Fibroblast of skin of right quadriceps (primary cell): Measurements from ENCODE around the gene DEK.
A peak's percentile ranks its signal among the peaks of the same experiment; 100 is the strongest.
"Not testable (repeated sequence)": the region's sequence is repeated elsewhere in the genome, so short reads cannot be mapped to it uniquely, and the experiment has no call there.

Experiments used
- DNase-seq: peaks from one replicate; pipeline ENCODE4 v3.0.0-alpha.2; 2013

DEK gene

DNA sequence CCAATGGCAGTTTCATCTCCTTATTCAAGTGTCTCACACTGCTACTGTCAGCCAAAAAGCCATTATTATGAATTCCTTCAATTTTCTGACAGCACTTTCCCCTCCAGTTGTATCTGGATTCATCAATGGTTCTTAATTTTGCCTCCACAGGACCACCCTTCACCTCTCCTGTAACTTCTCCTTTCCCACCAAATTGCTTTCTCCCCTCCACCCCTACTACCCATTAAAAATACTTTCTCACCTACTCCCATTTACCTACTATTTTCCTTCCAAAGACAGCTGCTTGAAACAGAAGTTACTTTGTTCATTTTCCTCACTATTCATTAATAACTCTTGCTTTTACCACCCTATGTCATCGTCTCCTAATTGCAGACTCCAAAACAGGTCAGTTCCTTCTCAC lies 29.8 kb downstream of the DEK start:
- no peak for DNase-seq

GRCh38 chr6:18233770-18234169 lies 30.6 kb downstream of the DEK start:
- not testable (repeated sequence) for DNase-seq

DNA sequence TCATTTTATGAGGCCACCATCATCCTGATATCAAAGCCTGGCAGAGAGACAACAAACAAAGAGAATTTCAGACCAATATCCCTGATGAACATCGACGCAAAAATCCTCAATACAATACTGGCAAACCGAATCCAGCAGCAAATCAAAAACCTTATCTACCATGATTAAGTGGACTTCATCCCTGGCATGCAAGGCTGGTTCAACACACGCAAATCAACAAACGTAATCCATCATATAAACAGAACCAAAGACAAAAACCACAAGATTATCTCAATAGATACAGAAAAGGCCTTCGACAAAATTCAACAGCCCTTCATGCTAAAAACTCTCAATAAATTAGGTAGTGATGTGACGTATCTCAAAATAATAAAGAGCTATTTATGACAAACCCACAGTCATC lies 32.5 kb downstream of the DEK start:
- DNase-seq: not testable (repeated sequence)

DNA sequence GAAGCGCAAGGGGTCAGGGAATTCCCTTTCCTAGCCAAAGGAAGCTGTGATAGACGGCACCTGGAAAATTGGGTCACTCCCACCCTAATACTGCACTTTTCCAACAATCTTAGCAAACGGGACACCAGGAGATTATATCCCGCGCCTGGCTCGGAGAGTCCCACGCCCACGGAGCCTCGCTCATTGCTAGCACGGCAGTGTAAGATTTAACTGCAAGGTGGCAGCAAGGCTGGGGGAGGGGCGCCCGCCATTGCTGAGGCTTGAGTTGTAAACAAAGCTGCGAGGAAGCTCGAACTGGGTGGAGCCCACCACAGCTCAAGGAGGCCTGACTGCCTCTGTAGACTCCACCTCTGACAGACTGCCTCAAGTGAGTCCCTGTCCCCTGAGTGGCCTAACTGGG lies 35.7 kb downstream of the DEK start:
- not testable (repeated sequence) for DNase-seq

DNA sequence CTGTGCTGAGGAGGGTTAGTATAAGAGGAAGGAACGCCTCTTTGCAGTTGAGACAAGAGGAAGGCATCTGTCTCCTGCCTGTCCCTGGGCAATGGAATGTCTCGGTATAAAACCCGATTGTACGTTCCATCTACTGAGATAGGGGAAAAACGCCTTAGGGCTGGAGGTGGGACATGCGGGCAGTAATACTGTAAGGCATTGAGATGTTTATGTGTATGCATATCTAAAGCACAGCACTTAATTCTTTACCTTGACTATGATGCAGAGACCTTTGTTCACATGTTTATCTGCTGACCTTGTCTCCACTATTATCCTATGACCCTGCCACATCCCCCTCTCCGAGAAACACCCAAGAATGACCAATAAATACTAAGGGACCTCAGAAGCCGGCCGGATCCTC lies 37.2 kb downstream of the DEK start:
- DNase-seq: not testable (repeated sequence)

GRCh38 chr6:18226451-18227105 lies 37.8 kb downstream of the DEK start:
- DNase-seq: peak; percentile 96

GRCh38 chr6:18221288-18221615 lies 43.1 kb downstream of the DEK start:
- no peak for DNase-seq

GRCh38 chr6:18219591-18219990 lies 44.7 kb downstream of the DEK start:
- no peak for DNase-seq

DNA sequence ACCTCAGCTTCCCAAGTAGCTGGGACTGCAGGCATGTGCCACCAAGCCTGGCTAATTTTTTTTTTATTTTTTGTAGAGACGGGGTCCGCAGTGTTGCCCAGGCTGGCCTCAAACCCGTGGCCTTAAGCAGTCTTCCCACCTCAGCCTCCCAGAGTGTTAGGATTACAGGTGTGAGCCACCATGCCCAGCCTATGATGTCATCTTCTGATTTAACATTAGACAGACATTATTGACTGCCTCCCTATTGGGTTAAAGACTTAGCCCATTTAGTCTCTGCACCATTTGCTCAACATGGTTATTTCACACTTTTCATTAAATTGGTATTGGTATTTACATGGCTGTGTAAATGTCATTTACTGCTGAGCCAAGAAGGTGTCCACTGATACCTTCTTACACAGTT lies 46.1 kb downstream of the DEK start:
- DNase-seq: no peak

GRCh38 chr6:18216411-18216810 lies 47.9 kb downstream of the DEK start:
- DNase-seq: peak; percentile 78

DNA sequence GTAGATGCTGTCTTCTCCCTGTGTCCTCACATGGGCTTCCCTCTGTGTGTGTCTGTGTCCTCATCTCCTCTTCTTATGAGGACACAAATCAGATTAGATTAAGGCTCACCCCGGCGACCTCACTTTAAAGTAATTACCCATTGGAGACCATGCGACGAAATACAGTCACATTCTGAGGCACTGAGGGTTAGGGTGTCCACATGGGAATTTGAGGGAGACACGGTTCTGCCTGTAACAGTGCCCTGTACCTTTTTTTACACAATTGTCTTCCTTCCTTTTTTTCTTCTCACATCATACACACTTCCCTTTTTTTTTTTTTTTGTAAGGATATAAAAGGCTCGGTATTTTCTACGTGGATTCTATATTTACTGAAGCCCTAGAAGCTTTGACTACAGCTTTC lies 48.9 kb downstream of the DEK start:
- DNase-seq: no peak

GRCh38 chr6:18214003-18214402 lies 50.3 kb downstream of the DEK start:
- DNase-seq: no peak

DNA sequence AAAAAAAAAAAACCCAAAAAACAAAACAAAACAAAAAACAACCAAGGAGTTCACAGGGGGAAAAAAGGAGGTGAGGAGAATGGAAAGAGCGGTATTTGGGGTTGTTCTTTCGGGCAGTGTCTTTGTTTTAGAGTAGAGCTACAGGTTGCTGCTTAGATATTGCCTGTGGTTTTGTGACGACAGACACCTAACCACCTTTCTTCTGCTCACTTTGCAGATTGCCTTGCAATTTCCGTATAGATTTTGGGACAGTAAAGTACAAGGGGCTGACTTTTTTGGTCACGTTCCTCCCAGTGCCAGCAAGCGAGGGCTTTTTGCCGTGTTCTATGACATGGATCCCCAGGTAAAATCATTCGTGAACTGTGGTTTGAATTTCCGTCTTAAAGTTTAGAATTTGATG lies 50.9 kb downstream of the DEK start:
- DNase-seq: no peak

DNA sequence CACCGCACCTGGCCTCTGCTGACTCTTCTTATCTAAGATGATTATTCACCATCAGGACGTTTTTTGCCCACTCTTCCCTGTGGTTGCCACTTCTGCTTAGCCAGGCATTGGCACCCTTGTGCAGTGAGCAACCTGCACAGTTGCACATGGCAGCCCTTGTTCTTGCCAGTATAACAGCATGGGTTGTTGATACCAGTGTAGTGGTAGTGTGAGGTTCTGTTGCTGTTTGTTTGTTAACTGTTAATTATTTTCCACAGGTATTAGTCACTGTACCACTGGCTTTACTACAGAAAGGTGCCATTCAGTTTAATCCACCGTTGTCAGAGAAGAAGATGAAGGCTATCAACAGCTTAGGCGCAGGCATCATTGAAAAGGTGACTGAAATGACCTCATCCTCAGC lies 52.1 kb downstream of the DEK start:
- no peak for DNase-seq

DNA sequence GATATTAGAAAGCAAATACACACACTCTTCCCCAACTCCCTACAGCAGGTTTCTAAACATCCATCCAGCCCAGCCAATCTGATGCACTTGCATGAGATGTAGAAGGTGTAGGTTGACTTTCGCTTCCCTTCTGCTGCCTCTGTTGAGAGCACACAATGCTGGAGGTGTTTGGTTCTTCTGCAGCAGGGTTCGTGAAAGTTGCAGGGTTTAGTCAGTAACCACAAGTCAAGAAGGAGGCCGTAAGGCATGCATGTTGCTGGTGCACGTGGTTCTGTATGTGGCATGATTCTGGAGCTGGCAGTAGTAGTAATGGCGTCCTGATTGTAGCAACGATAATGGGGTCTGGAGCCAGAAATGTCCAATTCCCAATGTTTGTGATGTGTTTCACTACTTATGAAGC lies 53.0 kb downstream of the DEK start:
- DNase-seq: no peak

DNA sequence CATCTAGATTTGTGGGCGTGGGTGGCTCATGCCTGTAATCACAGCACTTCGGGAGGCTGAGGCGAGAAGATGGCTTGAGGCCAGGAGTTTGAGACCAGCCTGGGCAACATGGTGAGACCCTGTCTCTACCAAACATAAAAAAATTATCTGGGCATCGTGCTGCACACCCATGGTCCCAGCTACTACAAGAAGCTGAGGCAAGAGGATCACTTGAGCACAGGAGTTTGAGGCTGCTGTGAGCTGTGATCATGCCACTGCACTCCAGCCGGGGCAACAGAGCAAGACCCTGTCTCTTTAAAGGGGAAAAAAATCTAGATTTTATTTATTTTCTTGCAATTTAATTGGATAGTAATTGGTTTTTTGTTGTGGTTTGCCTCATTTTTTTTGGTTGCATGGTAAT lies 53.6 kb downstream of the DEK start:
- DNase-seq: no peak

GRCh38 chr6:18209539-18210197 lies 54.7 kb downstream of the DEK start:
- no peak for DNase-seq

- DNase-seq: not testable (repeated sequence)
Observed at GRCh38 chr6:18208778-18209177, 55.6 kb downstream of the DEK start.

- no peak for DNase-seq
Observed at GRCh38 chr6:18207949-18208348, 56.4 kb downstream of the DEK start.

DNA sequence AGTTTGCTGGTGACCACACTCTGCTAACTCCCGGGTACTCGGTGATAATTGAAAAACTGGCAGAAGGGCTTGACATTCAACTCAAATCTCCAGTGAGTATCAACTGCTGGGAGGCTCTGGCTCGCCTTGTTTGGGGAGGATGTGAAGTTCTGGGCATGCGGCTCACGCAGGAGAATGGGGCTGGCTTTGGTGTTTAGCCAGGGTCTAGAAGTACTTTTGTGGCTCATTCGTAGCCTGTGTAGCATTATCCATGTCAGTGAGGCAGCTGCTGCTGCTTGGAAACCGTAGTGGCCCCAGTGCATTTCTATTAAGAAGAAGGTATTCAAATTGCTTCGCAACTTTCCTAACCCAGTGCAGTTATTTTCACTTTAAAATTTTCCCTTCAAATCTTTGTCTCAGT lies 56.9 kb downstream of the DEK start:
- DNase-seq: no peak

GRCh38 chr6:18206591-18206990 lies 57.7 kb downstream of the DEK start:
- no peak for DNase-seq

DNA sequence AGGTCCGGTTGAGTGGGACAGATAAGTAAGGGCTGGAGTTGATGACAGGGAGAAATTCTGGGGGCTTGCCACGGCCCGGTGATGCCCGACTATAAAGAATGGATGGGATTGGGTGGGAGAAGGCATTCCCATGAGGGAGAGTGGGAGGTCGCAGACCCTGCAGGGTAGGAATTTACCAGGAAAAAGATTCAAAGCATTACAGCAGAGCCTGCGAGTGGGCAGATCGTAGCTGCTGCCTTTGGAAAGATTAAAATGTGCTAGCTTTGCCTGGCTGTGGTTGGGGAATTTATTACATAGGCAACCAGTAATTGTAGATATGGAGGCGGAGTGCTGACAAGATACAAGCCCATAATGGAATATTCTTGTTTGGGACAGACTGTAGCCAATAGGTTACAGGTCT lies 59.6 kb downstream of the DEK start:
- no peak for DNase-seq

- peak; percentile 63 for DNase-seq
Observed at GRCh38 chr6:18203786-18204185, 60.5 kb downstream of the DEK start.

GRCh38 chr6:18192026-18192425 lies 72.3 kb downstream of the DEK start:
- DNase-seq: no peak

GRCh38 chr6:18189196-18189595 lies 75.1 kb downstream of the DEK start:
- DNase-seq: no peak
